Measurements from ENCODE around the gene MAFF. TPM values are rescaled to one million over a fixed set of nuclear protein-coding genes. Genes with fewer than 3 reads are reported as not detected.
A peak's percentile ranks its signal among the peaks of the same experiment; 100 is the strongest.
"Not testable (repeated sequence)": the region's sequence is repeated elsewhere in the genome, so short reads cannot be mapped to it uniquely, and the experiment has no call there.

MAFF gene
- polyA plus RNA-seq = 20.2 TPM
- long read RNA-seq, donor 1, transcript MAFF-201 (3 exons, 2,490 nt) = major isoform, 5 of 6 reads
- long read RNA-seq, donor 1, partial matches to known transcripts = 0 of 6 reads
- long read RNA-seq, donor 1, other reads (novel, unspliced or antisense) = 0 of 6 reads
- long read RNA-seq, donor 2, transcript MAFF-201 (3 exons, 2,490 nt) = major isoform, 10 of 11 reads
- long read RNA-seq, donor 2, partial matches to known transcripts = 0 of 11 reads
- long read RNA-seq, donor 2, other reads (novel, unspliced or antisense) = 0 of 11 reads
- long read RNA-seq, donor 3, transcript MAFF-201 (3 exons, 2,490 nt) = major isoform, 11 of 37 reads
- long read RNA-seq, donor 3, partial matches to known transcripts = 14 of 37 reads
- long read RNA-seq, donor 3, other reads (novel, unspliced or antisense) = 12 of 37 reads
- long read RNA-seq, donor 4 = 0 reads
- long read RNA-seq, donor 5, partial matches to known transcripts = 0 of 1 reads
- long read RNA-seq, donor 5, other reads (novel, unspliced or antisense) = 0 of 1 reads
- long read RNA-seq, donor 6, transcript MAFF-201 (3 exons, 2,490 nt) = major isoform, 7 of 7 reads
- long read RNA-seq, donor 6, partial matches to known transcripts = 0 of 7 reads
- long read RNA-seq, donor 6, other reads (novel, unspliced or antisense) = 0 of 7 reads
- long read RNA-seq, donor 7 = 0 reads
- long read RNA-seq, donor 8, transcript MAFF-201 (3 exons, 2,490 nt) = major isoform, 7 of 7 reads
- long read RNA-seq, donor 8, partial matches to known transcripts = 0 of 7 reads
- long read RNA-seq, donor 8, other reads (novel, unspliced or antisense) = 0 of 7 reads
- long read RNA-seq, donor 9, partial matches to known transcripts = 0 of 1 reads
- long read RNA-seq, donor 9, other reads (novel, unspliced or antisense) = 0 of 1 reads
- long read RNA-seq, donor 10, transcript MAFF-201 (3 exons, 2,490 nt) = major isoform, 6 of 14 reads
- long read RNA-seq, donor 10, partial matches to known transcripts = 0 of 14 reads
- long read RNA-seq, donor 10, other reads (novel, unspliced or antisense) = 8 of 14 reads
- long read RNA-seq, donor 11, partial matches to known transcripts = 0 of 4 reads
- long read RNA-seq, donor 11, other reads (novel, unspliced or antisense) = 0 of 4 reads

DNA sequence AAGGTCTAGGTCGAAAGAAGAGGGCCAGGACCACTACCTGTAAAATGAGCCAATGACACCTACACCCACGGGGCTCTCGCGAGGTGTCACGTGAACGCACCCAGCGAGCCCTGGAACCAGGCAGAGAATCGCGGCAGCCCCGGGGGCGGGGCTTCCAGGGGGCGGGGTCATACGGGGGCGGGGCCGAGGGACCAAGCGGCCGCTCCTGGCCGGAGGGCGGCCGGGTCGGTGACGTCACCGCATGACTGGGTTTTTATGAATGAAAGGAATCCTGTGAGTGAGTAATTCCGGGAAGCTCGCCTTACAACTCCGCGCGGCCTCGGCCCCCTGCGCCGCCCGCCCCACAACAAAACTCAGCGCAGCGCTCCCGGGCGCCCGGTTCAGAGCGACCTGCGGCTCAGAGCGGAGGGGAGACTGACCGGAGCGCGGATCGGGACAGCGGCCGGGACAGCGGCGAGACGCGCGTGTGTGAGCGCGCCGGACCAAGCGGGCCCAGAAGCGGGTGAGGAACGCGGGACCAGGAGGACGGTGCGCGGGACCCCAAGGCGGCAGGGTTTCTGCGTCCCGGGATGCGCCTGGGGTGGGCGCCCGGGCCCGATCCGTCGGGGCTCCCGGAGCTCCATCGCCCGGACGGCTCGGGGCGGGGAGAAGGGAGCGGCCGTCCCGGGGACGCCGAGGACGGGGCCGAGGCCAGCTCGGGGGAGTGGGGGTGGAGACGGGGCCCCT lies at the start of gene MAFF:
TSS of gene MAFF (plus strand) at position 284 of the 726 bp plus-strand sequence. CDS start 11,860 bp downstream, outside the sequence.
- peak; percentile 96 to 97 for DNase-seq
- Histone ChIP-seq H3K4me3 (ENCODE audit: low read length) (peak within 1 kb of the TSS; percentile 84), H3K9me3 (ENCODE audit: control insufficient read depth, low read depth, low read length) (no peaks in the 10 kb centered on the region), H3K4me1 (ENCODE audit: control insufficient read depth, insufficient read depth, low read length) (peaks cover 19% of the 10 kb centered on the region), H3K27ac (ENCODE audit: low read length) (peak within 1 kb of the TSS; percentile 96), H3K36me3 (ENCODE audit: control insufficient read depth, insufficient read depth, low read length) (no peaks in the 10 kb centered on the region), H3K27me3 (ENCODE audit: control insufficient read depth, insufficient read depth, low read length) (no peaks in the 10 kb centered on the region)
- no CpG with 5 or more reads among the region's 85 CpGs for WGBS (ENCODE audit: insufficient coverage, low lambda C conversion rate)

DNA sequence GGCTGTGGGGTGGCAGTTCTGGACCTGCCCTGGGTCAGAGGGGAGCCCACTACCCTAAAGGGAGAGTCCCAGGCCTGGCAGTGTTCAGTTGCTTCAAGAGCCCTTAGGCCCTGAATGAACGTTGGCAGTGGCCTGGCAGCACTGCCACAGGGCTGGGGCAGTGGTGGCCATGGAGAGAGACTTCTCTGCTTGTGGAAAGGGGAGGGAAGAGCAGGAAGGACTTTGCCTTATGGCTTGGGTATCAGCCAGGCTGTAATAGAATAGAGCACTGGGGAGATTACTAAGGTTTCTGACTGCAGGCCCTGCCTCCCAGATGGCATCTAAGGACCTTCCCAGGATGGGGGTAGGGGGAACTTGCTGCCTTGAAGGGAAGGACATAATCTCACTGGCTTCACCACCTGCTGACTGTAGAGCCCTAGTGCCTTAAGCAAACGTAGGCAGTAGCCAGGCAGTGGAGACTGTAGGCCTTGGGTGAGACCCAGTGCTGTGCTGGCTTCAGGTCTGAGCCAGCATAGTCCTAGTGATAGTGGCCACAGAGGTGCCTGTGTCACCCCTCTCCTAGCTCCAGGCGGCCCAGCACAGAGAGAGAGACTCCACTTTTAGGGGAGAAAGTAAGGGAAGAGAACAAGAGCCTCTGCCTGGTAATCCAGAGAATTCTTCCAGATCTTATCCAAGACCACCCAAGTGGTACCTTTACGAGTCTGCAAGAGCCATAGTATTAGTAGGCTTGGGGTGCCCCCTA lies 47.8 kb upstream of the MAFF start:
- peak overlapping the region; percentile 90 for H3K27ac ChIP-seq (ENCODE audit: low read length)
- no peaks in the 10 kb centered on the region for H3K27me3 ChIP-seq (ENCODE audit: control insufficient read depth, insufficient read depth, low read length)
- H3K9me3 ChIP-seq (ENCODE audit: control insufficient read depth, low read depth, low read length) = no peaks in the 10 kb centered on the region
- WGBS (ENCODE audit: insufficient coverage, low lambda C conversion rate) = no CpG with 5 or more reads among the region's 4 CpGs
- H3K4me3 ChIP-seq (ENCODE audit: low read length) = no peak overlapping the region
- peak; percentile 87 to 90 for DNase-seq
- H3K4me1 ChIP-seq (ENCODE audit: control insufficient read depth, insufficient read depth, low read length) = peaks cover 17% of the 10 kb centered on the region
- H3K36me3 ChIP-seq (ENCODE audit: control insufficient read depth, insufficient read depth, low read length) = no peaks in the 10 kb centered on the region

DNA sequence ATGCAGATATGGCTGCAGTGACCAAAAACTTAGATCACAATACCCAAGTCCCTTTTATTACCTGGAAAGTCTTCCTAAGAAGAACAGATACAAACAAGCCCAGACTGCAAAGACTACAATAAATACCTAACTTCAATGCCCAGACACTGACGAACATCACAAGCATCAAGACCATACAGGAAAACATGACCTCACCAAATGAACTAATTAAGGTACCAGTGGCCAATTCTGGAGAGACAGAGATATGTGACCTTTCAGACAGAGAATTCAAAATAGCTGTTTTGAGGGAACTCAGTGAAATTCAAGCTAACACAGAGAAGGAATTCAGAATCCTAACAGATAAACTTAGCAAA lies 47.3 kb upstream of the MAFF start:
- not testable (repeated sequence) for H3K27me3 ChIP-seq (ENCODE audit: control insufficient read depth, insufficient read depth, low read length); DNase-seq; H3K4me3 ChIP-seq (ENCODE audit: low read length); H3K36me3 ChIP-seq (ENCODE audit: control insufficient read depth, insufficient read depth, low read length); H3K9me3 ChIP-seq (ENCODE audit: control insufficient read depth, low read depth, low read length)
- Histone ChIP-seq H3K4me1 (ENCODE audit: control insufficient read depth, insufficient read depth, low read length) (peaks cover 17% of the 10 kb centered on the region), H3K27ac (ENCODE audit: low read length) (peak overlapping the region; percentile 90)
- 57% methylated on average over 1 of the region's 1 CpG for WGBS (ENCODE audit: insufficient coverage, low lambda C conversion rate)

DNA sequence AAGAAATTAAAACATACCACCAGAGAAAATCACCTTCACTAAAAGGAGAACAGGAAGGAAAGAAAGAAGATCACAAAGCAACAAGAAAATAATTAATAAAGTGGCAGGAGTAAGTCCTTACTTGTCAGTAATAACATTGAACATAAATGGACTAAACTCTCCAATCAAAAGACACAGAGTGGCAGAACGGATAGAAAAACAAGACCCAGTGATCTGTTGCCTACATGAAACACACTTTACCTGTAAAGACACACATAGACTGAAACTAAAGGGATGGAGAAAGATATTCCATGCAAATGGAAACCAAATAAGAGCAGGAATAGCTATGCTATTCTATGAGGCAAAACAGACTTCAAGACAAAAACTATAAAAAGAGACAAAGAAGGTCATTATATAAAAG lies 46.1 kb upstream of the MAFF start:
- Histone ChIP-seq H3K4me3 (ENCODE audit: low read length) (no peak overlapping the region), H3K4me1 (ENCODE audit: control insufficient read depth, insufficient read depth, low read length) (peaks cover 17% of the 10 kb centered on the region), H3K27ac (ENCODE audit: low read length) (no peak overlapping the region), H3K36me3 (ENCODE audit: control insufficient read depth, insufficient read depth, low read length) (no peaks in the 10 kb centered on the region), H3K27me3 (ENCODE audit: control insufficient read depth, insufficient read depth, low read length) (no peaks in the 10 kb centered on the region), H3K9me3 (ENCODE audit: control insufficient read depth, low read depth, low read length) (no peaks in the 10 kb centered on the region)
- no peak for DNase-seq
- WGBS (ENCODE audit: insufficient coverage, low lambda C conversion rate) = no CpG with 5 or more reads among the region's 1 CpG

DNA sequence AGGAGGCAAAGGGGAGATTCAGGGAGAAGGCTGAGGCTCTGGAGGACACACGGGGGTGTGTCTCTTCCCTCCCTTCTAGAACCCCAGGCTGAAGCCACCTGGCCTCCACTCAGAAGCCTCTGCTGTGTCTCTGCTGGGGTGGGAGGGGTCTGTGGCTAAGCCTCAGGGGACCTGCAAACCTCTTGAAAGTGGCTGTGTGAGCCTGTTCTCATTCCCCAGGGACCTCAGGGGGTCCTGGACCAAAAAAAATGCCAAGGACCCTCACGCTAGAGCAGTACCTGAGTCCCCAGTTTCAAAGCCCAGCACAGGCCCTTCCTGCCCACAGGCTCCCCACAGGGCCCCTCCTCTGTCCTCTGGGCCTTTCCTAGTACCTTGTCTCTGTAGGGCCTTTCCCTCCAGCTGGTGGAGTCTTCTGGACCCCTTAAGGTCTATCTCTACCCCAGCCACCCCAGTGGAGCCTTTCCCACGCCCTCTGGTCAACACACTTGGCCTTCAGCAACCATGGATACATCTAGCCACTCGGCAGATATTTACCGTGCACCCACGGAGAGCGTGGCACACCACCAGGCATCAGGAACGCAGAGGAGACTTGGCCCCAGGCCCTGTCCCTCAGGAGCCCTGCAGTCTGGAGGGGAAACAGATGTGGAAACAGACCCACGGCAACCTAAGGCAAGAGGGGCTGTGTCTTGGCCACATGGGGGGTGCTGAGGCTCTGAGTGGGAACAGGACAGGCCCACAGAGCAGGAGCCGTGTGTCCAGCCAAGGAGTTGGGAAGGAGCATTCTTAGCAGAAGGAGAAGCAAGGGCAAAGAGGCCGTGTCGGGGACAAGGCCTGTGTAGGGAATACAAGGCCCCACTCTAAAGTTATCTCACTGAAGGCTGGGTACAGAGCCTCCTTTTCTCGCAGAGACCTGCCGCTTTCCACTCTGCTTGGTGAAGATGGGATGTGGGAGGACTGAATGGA lies 38.6 kb upstream of the MAFF start:
- H3K36me3 ChIP-seq (ENCODE audit: control insufficient read depth, insufficient read depth, low read length) = peaks cover 9% of the 10 kb centered on the region
- no CpG with 5 or more reads among the region's 14 CpGs for WGBS (ENCODE audit: insufficient coverage, low lambda C conversion rate)
- peaks cover 47% of the 10 kb centered on the region for H3K4me1 ChIP-seq (ENCODE audit: control insufficient read depth, insufficient read depth, low read length)
- peak in 1 of 2 donors; percentile 42 for DNase-seq
- H3K4me3 ChIP-seq (ENCODE audit: low read length) = no peak overlapping the region
- no peaks in the 10 kb centered on the region for H3K9me3 ChIP-seq (ENCODE audit: control insufficient read depth, low read depth, low read length)
- H3K27me3 ChIP-seq (ENCODE audit: control insufficient read depth, insufficient read depth, low read length) = no peaks in the 10 kb centered on the region
- H3K27ac ChIP-seq (ENCODE audit: low read length) = peak overlapping the region; percentile 96

DNA sequence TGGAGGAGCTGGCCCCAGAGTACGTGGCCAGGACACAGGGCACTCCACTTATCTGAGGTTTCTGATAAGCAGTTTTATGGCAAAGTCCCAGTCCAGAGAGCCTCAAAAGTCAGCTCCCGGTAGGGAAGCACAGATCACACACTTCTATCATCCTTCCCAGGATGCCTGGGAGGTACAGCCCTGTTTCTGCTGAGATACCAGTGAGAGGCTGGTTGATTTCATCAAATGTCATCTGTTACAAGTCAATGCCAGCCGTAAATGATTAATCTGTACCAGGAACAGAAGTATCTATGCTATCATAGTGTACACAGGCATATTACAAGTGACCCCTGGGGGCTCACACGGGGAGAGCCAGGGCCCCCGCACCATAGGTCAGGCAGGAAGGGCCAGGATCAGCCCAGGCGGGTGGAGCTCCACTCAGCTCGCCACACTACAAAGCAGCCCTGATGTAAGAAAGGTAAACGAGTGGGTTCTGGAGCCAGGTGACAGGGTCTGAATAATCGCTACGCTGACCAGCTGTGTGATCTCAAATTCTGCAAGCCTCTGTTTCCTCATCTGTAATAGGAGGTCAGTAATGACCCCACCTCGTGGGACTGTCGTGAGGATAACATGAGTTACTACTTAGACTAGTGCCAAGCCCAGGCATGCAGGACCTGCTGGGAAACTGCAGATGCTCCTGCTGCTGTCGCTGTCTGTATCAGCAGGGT lies 37.8 kb upstream of the MAFF start:
- no CpG with 5 or more reads among the region's 13 CpGs for WGBS (ENCODE audit: insufficient coverage, low lambda C conversion rate)
- Histone ChIP-seq H3K4me3 (ENCODE audit: low read length) (no peak overlapping the region), H3K4me1 (ENCODE audit: control insufficient read depth, insufficient read depth, low read length) (peaks cover 47% of the 10 kb centered on the region), H3K27ac (ENCODE audit: low read length) (peak overlapping the region; percentile 96), H3K36me3 (ENCODE audit: control insufficient read depth, insufficient read depth, low read length) (peaks cover 14% of the 10 kb centered on the region), H3K9me3 (ENCODE audit: control insufficient read depth, low read depth, low read length) (no peaks in the 10 kb centered on the region), H3K27me3 (ENCODE audit: control insufficient read depth, insufficient read depth, low read length) (no peaks in the 10 kb centered on the region)
- DNase-seq = peak; percentile 90 to 97

DNA sequence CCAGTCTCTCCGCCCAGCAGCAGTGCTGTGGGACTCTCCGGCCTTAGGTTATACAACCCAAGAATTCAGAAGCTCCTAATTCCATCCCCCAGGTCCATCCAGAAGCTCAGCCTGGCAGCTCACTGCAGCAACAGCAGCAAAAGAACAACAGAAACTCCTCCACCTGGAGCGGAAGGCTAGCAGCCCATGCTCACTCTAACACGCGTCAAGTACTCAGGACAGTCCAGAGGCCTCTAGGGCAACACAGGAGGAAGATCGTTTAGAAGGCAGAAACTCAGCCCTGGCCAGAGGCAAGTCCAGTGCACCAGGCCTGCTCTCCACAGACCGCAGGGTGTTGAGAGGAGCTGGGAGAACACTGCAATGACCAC lies 37.3 kb upstream of the MAFF start:
- Histone ChIP-seq H3K27me3 (ENCODE audit: control insufficient read depth, insufficient read depth, low read length) (no peaks in the 10 kb centered on the region), H3K27ac (ENCODE audit: low read length) (peak overlapping the region; percentile 96), H3K4me3 (ENCODE audit: low read length) (no peak overlapping the region), H3K36me3 (ENCODE audit: control insufficient read depth, insufficient read depth, low read length) (peaks cover 16% of the 10 kb centered on the region), H3K4me1 (ENCODE audit: control insufficient read depth, insufficient read depth, low read length) (peaks cover 47% of the 10 kb centered on the region), H3K9me3 (ENCODE audit: control insufficient read depth, low read depth, low read length) (no peaks in the 10 kb centered on the region)
- DNase-seq = no peak
- WGBS (ENCODE audit: insufficient coverage, low lambda C conversion rate) = no CpG with 5 or more reads among the region's 7 CpGs

DNA sequence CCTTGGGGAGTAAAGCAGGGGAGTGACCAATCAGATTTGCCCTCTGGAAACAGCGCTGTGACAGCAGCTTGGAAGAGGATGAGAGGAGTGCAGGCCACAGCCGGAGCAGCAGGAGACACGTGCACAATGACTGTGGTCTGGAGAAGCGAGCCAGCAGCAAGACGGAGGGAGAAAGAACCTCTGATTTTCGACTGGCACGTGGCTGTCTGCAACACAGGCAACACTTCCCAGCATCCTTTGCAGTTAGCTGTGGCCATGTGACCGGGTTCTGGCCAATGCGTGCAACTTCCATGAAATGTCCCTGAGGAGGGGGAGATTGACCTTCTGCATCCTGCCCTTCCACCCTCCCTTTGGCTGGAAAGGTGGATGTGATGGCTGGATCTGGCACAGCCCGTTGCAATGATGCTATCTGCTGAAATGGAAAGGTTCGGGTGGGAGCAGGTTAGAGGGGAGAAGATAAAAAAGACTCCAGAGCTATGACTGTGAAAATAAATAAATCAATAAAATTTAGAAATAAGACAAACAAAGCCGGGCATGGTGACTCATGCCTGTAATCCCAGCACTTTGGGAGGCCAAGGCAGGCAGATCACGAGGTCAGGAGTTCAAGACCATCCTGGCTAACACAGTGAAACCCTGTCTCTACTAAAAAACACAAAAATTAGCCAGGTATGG lies 35.7 kb upstream of the MAFF start:
- H3K4me3 ChIP-seq (ENCODE audit: low read length) = no peak overlapping the region
- no peaks in the 10 kb centered on the region for H3K9me3 ChIP-seq (ENCODE audit: control insufficient read depth, low read depth, low read length)
- no peaks in the 10 kb centered on the region for H3K27me3 ChIP-seq (ENCODE audit: control insufficient read depth, insufficient read depth, low read length)
- H3K27ac ChIP-seq (ENCODE audit: low read length) = peak overlapping the region; percentile 96
- peaks cover 47% of the 10 kb centered on the region for H3K4me1 ChIP-seq (ENCODE audit: control insufficient read depth, insufficient read depth, low read length)
- no peak for DNase-seq
- 20% methylated on average over 1 of the region's 13 CpGs for WGBS (ENCODE audit: insufficient coverage, low lambda C conversion rate)
- peaks cover 16% of the 10 kb centered on the region for H3K36me3 ChIP-seq (ENCODE audit: control insufficient read depth, insufficient read depth, low read length)
